Panc1 (cell line): ENCODE measurements around the gene AGAP1.

ENCODE experiments used
- CTCF ChIP-seq: fragments of 450-650 bp; IDR thresholded peaks from 2 replicates; pipeline ENCODE4 v1.5.1; 2017; ENCODE audit warnings: mild to moderate bottlenecking
- POLR2AphosphoS5 ChIP-seq: IDR thresholded peaks from 2 replicates; pipeline ENCODE4 v1.6.1; 2012; ENCODE audit warnings: mild to moderate bottlenecking, low read depth, low read length, moderate library complexity
- REST ChIP-seq, 2 experiments: IDR thresholded peaks; 2 replicates each; pipeline ENCODE4 v1.6.1; 2011 to 2012; ENCODE audit warnings: low read depth in 2 of 2, control low read depth in 1 of 2, low read length in 1 of 2, mild to moderate bottlenecking in 1 of 2, moderate library complexity in 1 of 2; ENCODE audit not compliant: insufficient read depth in 1 of 2
- SIN3A ChIP-seq: IDR thresholded peaks from 2 replicates; pipeline ENCODE4 v1.6.1; 2012; ENCODE audit warnings: low read depth, mild to moderate bottlenecking, low read length, moderate library complexity, borderline replicate concordance; ENCODE audit not compliant: insufficient read depth
- TCF7L2 ChIP-seq: IDR thresholded peaks from 2 replicates; pipeline ENCODE4 v1.6.1; 2011; ENCODE audit warnings: mild to moderate bottlenecking, low read depth, low read length, inconsistent platforms

- TF ChIP-seq SIN3A = no peak
- TF ChIP-seq CTCF = no peak
- no peak for TF ChIP-seq REST (IDR thresholded peaks at IDR 0.05; ENCODE audit: insufficient read depth in 1 of 2, low read depth in 2 of 2, low read length in 1 of 2)
- no peak for TF ChIP-seq POLR2AphosphoS5
- no peak for TF ChIP-seq TCF7L2
These were observed 685.0 kb downstream of the AGAP1 start for GRCh38 chr2:236178890-236179235.
